Measurements from ENCODE around the gene CLSTN2. TPM values are rescaled to one million over a fixed set of nuclear protein-coding genes. Genes with fewer than 3 reads are reported as not detected.

Gene CLSTN2
- total RNA-seq, 1 experiment from 2014 or later, result 0.02 TPM

DNA sequence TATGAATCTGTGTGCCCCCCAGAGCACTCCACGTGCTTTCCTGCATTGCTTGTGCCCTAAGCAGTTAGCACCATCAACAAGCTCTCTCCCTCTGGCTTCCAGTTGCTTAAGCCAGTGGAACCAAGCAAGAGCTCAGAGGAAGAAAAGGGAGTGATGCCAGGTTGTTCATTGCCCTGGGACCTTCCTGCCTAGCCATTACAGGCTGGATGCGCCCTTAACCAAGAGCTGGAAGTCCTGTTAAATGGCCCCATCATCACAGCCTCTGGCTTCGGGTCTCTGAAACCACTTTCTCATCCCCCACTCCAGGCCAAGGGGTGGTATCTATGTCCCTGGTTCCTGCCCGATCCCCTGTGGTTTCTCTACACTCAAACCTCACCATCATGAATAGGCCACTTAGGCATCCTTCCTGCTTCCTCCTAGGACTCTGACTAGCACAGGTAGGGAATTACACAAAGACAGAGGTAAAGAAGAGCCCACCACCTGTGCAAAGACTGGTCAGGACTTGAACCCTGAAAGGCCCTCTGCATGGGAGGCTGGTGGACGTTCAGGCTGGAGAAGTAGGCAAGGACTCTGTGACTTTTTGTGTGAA is 433.3 kb downstream of the CLSTN2 start:
- intact Hi-C loops (cut with micrococcal nuclease), result no loop called here
- BruUV-seq (replicated peaks), result no TSS peak
- H3K4me3 ChIP-seq (replicated peaks in 1 of 2; ENCODE audit: low read depth in 1 of 2, low read length in 2 of 2), result no peak overlapping the region
- ATAC-seq, result no peak
- no peaks in the 10 kb centered on the region for H3K9me3 ChIP-seq (ENCODE audit: control insufficient read depth in 1 of 2, insufficient read depth in 1 of 2, low read depth in 1 of 2, low read length in 2 of 2)
- no peaks in the 10 kb centered on the region for H3K79me2 ChIP-seq (ENCODE audit: insufficient read depth, low read length)
- H3K9me2 ChIP-seq (ENCODE audit: insufficient read depth), result no peaks in the 10 kb centered on the region
- POLR2A ChIA-PET, result no interaction called here
- H3K27me3 ChIP-seq (ENCODE audit: insufficient read depth, low read length), result peaks cover 12% of the 10 kb centered on the region; the same call in 1 of the 2 replicates
- H3K9ac ChIP-seq (ENCODE audit: low read length), result no peak overlapping the region
- no peak overlapping the region for H3K27ac ChIP-seq (ENCODE audit: low read depth, low read length)
- no peak overlapping the region for H2AFZ ChIP-seq (ENCODE audit: low read depth, low read length, poor library complexity, severe bottlenecking)
- no peaks in the 10 kb centered on the region for H4K20me1 ChIP-seq (ENCODE audit: insufficient read depth)
- no peak for TF ChIP-seq SP1 (IDR thresholded peaks at IDR 0.05; ENCODE audit: low read depth)
- no peak for TF ChIP-seq TCF7L2 (IDR thresholded peaks at IDR 0.05; ENCODE audit: borderline replicate concordance, extremely low read depth, insufficient read depth, insufficient read length)
- no peak for TF ChIP-seq JUND (IDR thresholded peaks at IDR 0.05)
- TF ChIP-seq POLR2AphosphoS5 (IDR thresholded peaks at IDR 0.05; ENCODE audit: low read depth, low read length), result no peak
- TF ChIP-seq FOSL1 (IDR thresholded peaks at IDR 0.05; ENCODE audit: low read depth), result no peak
- no peaks in the 10 kb centered on the region for H3K36me3 ChIP-seq (ENCODE audit: control insufficient read depth in 1 of 2, insufficient read depth in 2 of 2, low read length in 2 of 2)
- H3K4me1 ChIP-seq (ENCODE audit: control insufficient read depth in 1 of 2, insufficient read depth in 2 of 2, low read length in 2 of 2), result no peaks in the 10 kb centered on the region
- CTCF ChIA-PET, result no interaction called here
- RAD21 ChIA-PET (ENCODE audit: low non-redundant PET in 1 of 2, low total read pairs in 2 of 2, uncharacterized antibody in 2 of 2, unreplicated experiment in 2 of 2), result no interaction called here
- no peak for DNase-seq (ENCODE audit: low read depth, low spot score)
- no peak overlapping the region for H3K4me2 ChIP-seq (ENCODE audit: low read length)

GRCh38 chr3:140370686-140371085 is 435.7 kb downstream of the CLSTN2 start:
- CTCF ChIA-PET, result no interaction called here
- TF ChIP-seq, protein P1, sequence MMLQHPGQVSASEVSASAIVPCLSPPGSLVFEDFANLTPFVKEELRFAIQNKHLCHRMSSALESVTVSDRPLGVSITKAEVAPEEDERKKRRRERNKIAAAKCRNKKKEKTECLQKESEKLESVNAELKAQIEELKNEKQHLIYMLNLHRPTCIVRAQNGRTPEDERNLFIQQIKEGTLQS (IDR thresholded peaks at IDR 0.05), result no peak
- RAD21 ChIA-PET (ENCODE audit: low non-redundant PET in 1 of 2, low total read pairs in 2 of 2, uncharacterized antibody in 2 of 2, unreplicated experiment in 2 of 2), result no interaction called here
- Histone ChIP-seq H3K4me1 (ENCODE audit: control insufficient read depth in 1 of 2, insufficient read depth in 2 of 2, low read length in 2 of 2) (no peaks in the 10 kb centered on the region), H3K4me2 (ENCODE audit: low read length) (no peak overlapping the region), H2AFZ (ENCODE audit: low read depth, low read length, poor library complexity, severe bottlenecking) (no peak overlapping the region), H4K20me1 (ENCODE audit: insufficient read depth) (no peaks in the 10 kb centered on the region), H3K9ac (ENCODE audit: low read length) (no peak overlapping the region), H3K9me3 (ENCODE audit: control insufficient read depth in 1 of 2, insufficient read depth in 1 of 2, low read depth in 1 of 2, low read length in 2 of 2) (no peaks in the 10 kb centered on the region), H3K27ac (ENCODE audit: low read depth, low read length) (no peak overlapping the region), H3K9me2 (ENCODE audit: insufficient read depth) (no peaks in the 10 kb centered on the region), H3K4me3 (replicated peaks in 1 of 2; ENCODE audit: low read depth in 1 of 2, low read length in 2 of 2) (no peak overlapping the region), H3K27me3 (ENCODE audit: insufficient read depth, low read length) (peaks cover 20% of the 10 kb centered on the region; the same call in 1 of the 2 replicates), H3K36me3 (ENCODE audit: control insufficient read depth in 1 of 2, insufficient read depth in 2 of 2, low read length in 2 of 2) (no peaks in the 10 kb centered on the region), H3K79me2 (ENCODE audit: insufficient read depth, low read length) (no peaks in the 10 kb centered on the region)
- ATAC-seq, result no peak
- no TSS peak for BruUV-seq (replicated peaks)
- POLR2A ChIA-PET, result no interaction called here
- intact Hi-C loops (cut with micrococcal nuclease), result no loop called here
- DNase-seq (ENCODE audit: low read depth, low spot score), result no peak

Measured in HCT116 (cell line).